OCI-LY3 (cell line): ENCODE data around the gene LRFN2.

Experiments used
- H2AFZ ChIP-seq: fragments of 200-600, 300-600 bp; shearing (Covaris generic); 2 replicates; pipeline ENCODE4 v1.6.0; 2014; ENCODE audit warnings: antibody characterized with exemption, low read depth, low read length
- H3K27ac ChIP-seq: fragments of 200-600, 300-600 bp; sonication (generic); 2 replicates; pipeline ENCODE4 v1.5.1; 2014; ENCODE audit warnings: mild to moderate bottlenecking, low read length, moderate library complexity, mixed read lengths
- H3K27me3 ChIP-seq: fragments of 200-600, 300-600 bp; sonication (generic); 2 replicates; pipeline ENCODE4 v1.6.1; 2014; ENCODE audit warnings: low read depth, low read length, mixed read lengths
- H3K36me3 ChIP-seq: fragments of 200-600, 300-600 bp; sonication (generic); replicated peaks from 2 replicates; pipeline ENCODE3; 2014; ENCODE audit warnings: low read depth, low read length, mixed read lengths
- H3K4me1 ChIP-seq: fragments of 300-600, 200-600 bp; sonication (generic); 2 replicates; pipeline ENCODE4 v1.6.1; 2014; ENCODE audit warnings: low read length, mixed read lengths
- H3K4me2 ChIP-seq: fragments of 200-600, 300-600 bp; sonication (generic); 2 replicates; pipeline ENCODE4 v1.6.1; 2014; ENCODE audit warnings: low read length, mixed read lengths
- H3K4me3 ChIP-seq: fragments of 300-600, 200-600 bp; sonication (generic); 2 replicates; pipeline ENCODE4 v1.5.1; 2014; ENCODE audit warnings: antibody characterized with exemption, mild to moderate bottlenecking, low read length, moderate library complexity
- H3K79me2 ChIP-seq: fragments of 300-600, 200-600 bp; shearing (Covaris generic); 2 replicates; pipeline ENCODE4 v1.6.1; 2014; ENCODE audit warnings: mild to moderate bottlenecking, low read length, mixed read lengths
- H3K9ac ChIP-seq: fragments of 300-600, 200-600 bp; shearing (Covaris generic); 2 replicates; pipeline ENCODE4 v1.6.0; 2014; ENCODE audit warnings: mild to moderate bottlenecking, low read length, moderate library complexity
- H3K9me3 ChIP-seq: fragments of 200-600, 300-600 bp; shearing (Covaris generic); 2 replicates; pipeline ENCODE4 v1.6.1; 2014; ENCODE audit warnings: low read length, mixed read lengths; ENCODE audit not compliant: insufficient read depth
- H4K20me1 ChIP-seq: fragments of 200-600, 300-600 bp; sonication (generic); 2 replicates; pipeline ENCODE4 v1.6.1; 2016; ENCODE audit warnings: low read length, mixed read lengths; ENCODE audit not compliant: insufficient read depth
- EZH2phosphoT487 ChIP-seq: fragments of 200-600 bp; shearing (Covaris generic); IDR thresholded peaks from 2 replicates; pipeline ENCODE4 v1.6.1; 2018; ENCODE audit warnings: antibody characterized with exemption, mixed run types, low read depth
- TF ChIP-seq, protein P1 (sequence below): fragments of 200-600, 300-600 bp; sonication (generic); IDR thresholded peaks from 2 replicates; pipeline ENCODE4 v1.5.1; 2014; ENCODE audit warnings: antibody characterized with exemption, low read length, low read depth

The LRFN2 gene

DNA sequence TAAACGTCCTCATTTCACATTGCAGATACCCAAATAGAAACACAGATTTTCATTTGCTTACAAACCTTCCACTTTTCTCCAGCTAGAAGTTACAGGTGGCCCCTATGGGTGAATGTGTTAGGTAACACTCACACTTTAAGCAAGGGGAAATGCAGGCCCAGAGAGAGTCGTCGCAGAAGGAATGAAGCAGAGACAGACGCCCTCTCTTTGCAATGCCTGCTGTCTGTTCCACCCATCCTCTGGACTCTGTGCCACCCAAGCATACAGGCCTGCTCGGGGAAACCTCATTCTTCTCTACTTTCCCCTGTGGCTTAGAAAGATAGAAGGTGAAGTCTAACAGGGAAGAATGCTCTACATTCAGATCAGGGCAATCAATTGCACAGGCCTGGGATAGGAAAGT is 57.2 kb downstream of the LRFN2 start:
- no peak overlapping the region for H3K4me3 ChIP-seq
- peaks cover 13% of the 10 kb centered on the region; the same call in 1 of the 2 replicates for H3K27me3 ChIP-seq
- H2AFZ ChIP-seq: no peak overlapping the region
- peaks cover 5% of the 10 kb centered on the region; the same call in 1 of the 2 replicates for H3K4me1 ChIP-seq
- TF ChIP-seq, protein P1, sequence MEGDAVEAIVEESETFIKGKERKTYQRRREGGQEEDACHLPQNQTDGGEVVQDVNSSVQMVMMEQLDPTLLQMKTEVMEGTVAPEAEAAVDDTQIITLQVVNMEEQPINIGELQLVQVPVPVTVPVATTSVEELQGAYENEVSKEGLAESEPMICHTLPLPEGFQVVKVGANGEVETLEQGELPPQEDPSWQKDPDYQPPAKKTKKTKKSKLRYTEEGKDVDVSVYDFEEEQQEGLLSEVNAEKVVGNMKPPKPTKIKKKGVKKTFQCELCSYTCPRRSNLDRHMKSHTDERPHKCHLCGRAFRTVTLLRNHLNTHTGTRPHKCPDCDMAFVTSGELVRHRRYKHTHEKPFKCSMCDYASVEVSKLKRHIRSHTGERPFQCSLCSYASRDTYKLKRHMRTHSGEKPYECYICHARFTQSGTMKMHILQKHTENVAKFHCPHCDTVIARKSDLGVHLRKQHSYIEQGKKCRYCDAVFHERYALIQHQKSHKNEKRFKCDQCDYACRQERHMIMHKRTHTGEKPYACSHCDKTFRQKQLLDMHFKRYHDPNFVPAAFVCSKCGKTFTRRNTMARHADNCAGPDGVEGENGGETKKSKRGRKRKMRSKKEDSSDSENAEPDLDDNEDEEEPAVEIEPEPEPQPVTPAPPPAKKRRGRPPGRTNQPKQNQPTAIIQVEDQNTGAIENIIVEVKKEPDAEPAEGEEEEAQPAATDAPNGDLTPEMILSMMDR: no peak
- TF ChIP-seq EZH2phosphoT487: no peak
- no peak overlapping the region for H3K9ac ChIP-seq
- H3K9me3 ChIP-seq: no peaks in the 10 kb centered on the region
- H3K79me2 ChIP-seq: no peaks in the 10 kb centered on the region
- no peak overlapping the region for H3K4me2 ChIP-seq
- no peaks in the 10 kb centered on the region for H3K36me3 ChIP-seq
- H4K20me1 ChIP-seq: no peaks in the 10 kb centered on the region
- no peak overlapping the region for H3K27ac ChIP-seq

DNA sequence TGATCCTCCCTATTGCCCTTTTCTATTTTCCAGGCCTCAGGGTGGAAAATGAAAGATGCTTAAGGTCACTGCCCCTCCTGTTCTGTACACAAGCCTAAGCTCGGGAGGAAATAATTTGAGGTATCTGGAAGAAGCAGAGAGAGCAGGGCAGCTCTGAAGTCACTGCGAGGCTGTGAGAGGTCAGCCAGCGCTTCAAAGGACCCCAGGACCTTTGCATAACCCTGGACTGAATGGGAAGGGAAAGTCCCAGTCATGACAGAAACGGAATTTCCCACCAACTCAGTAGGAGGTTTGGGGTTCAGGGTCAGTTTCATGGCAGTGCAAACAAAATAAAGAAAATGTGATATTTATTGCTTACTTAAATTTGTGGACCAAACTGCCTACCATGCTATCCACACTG is 58.1 kb downstream of the LRFN2 start:
- H3K9ac ChIP-seq: no peak overlapping the region
- H3K79me2 ChIP-seq: no peaks in the 10 kb centered on the region
- H3K4me1 ChIP-seq: peaks cover 5% of the 10 kb centered on the region; the same call in 1 of the 2 replicates
- no peak overlapping the region for H3K27ac ChIP-seq
- TF ChIP-seq, protein P1: no peak
- TF ChIP-seq EZH2phosphoT487: no peak
- no peaks in the 10 kb centered on the region for H3K36me3 ChIP-seq
- peaks cover 9% of the 10 kb centered on the region; the same call in 1 of the 2 replicates for H3K27me3 ChIP-seq
- no peaks in the 10 kb centered on the region for H3K9me3 ChIP-seq
- no peak overlapping the region for H2AFZ ChIP-seq
- H4K20me1 ChIP-seq: no peaks in the 10 kb centered on the region
- no peak overlapping the region for H3K4me3 ChIP-seq
- H3K4me2 ChIP-seq: no peak overlapping the region

DNA sequence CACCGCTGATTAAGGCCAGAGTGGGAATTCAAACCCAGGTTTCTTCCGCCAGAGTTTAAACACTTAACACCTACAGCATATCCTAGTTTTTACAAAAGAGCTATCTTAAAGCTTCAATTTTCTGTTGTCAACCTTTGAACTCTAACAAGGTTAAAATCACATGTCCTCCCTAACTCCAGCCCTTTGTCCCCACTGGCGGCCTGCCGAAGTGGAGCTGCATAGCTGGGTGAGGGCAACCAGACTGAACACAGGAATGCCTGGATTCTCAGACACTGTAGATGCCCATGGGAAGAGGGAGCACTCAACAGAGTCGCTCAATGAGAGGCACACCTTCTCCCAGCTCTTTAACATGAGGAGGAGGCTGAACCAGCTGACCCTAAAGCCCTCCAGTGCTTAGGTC is 59.1 kb downstream of the LRFN2 start:
- Histone ChIP-seq H3K4me3 (no peak overlapping the region), H3K27ac (no peak overlapping the region), H4K20me1 (no peaks in the 10 kb centered on the region), H3K36me3 (no peaks in the 10 kb centered on the region), H2AFZ (no peak overlapping the region), H3K4me1 (peaks cover 5% of the 10 kb centered on the region; the same call in 1 of the 2 replicates), H3K4me2 (no peak overlapping the region), H3K27me3 (0 out of 2 replicates have a peak, but pooled peaks cover 6% of the 10 kb centered on the region), H3K9me3 (no peaks in the 10 kb centered on the region), H3K9ac (no peak overlapping the region), H3K79me2 (no peaks in the 10 kb centered on the region)
- TF ChIP-seq, protein P1: no peak
- TF ChIP-seq EZH2phosphoT487: no peak

DNA sequence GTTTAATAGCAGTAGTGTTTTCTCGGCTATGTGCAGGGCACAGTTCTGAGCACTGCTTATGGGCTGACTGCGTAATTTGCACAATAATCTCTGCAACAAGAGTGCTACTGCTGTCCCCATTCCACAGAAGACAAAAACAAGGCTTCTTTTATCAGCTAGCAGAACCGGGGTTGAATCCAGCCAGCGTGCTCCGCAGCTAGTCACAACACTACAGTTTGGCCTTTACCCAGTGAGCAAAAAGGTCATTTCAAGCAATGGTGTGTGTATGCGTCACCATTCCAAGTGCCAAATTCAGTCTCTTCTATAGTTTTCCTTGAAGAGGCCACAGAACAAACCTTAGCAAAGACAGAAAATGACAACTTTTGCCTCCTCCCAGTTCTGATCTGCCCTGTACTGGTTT is 61.1 kb downstream of the LRFN2 start:
- Histone ChIP-seq H3K27ac (no peak overlapping the region), H4K20me1 (no peaks in the 10 kb centered on the region), H2AFZ (no peak overlapping the region), H3K27me3 (peaks cover 4% of the 10 kb centered on the region), H3K9ac (no peak overlapping the region), H3K4me1 (peaks cover 5% of the 10 kb centered on the region; the same call in 1 of the 2 replicates), H3K4me2 (no peak overlapping the region), H3K36me3 (no peaks in the 10 kb centered on the region), H3K9me3 (no peaks in the 10 kb centered on the region), H3K4me3 (no peak overlapping the region), H3K79me2 (no peaks in the 10 kb centered on the region)
- TF ChIP-seq, protein P1: no peak
- TF ChIP-seq EZH2phosphoT487: no peak
